SJSA1 (cell line): ENCODE results near the gene PRXL2C. TPM values are rescaled to one million over a fixed set of nuclear protein-coding genes. Genes with fewer than 3 reads are reported as not detected.
"Not testable (repeated sequence)": the region's sequence is repeated elsewhere in the genome, so short reads cannot be mapped to it uniquely, and the experiment has no call there.

Experiments
- DNase-seq, 2 experiments: peaks; one replicate each; pipeline ENCODE4 v3.0.0-alpha.2; 2015 to 2020; ENCODE audit warnings: low spot score in 2 of 2, low read depth in 1 of 2
- H3K27ac ChIP-seq: fragments of 250-450 bp; sonication (Bioruptor Pico); 2 replicates; pipeline ENCODE4 v1.5.1; 2020; ENCODE audit warnings: mild to moderate bottlenecking, moderate library complexity
- H3K27me3 ChIP-seq: fragments of 250-450 bp; sonication (Bioruptor Pico); replicated peaks from 2 replicates; pipeline ENCODE4 v1.5.1; 2020; ENCODE audit warnings: mild to moderate bottlenecking, moderate library complexity
- H3K36me3 ChIP-seq: fragments of 250-450 bp; sonication (Bioruptor Pico); 2 replicates; pipeline ENCODE4 v1.5.1; 2020; ENCODE audit warnings: mild to moderate bottlenecking
- H3K4me1 ChIP-seq: fragments of 250-450 bp; sonication (Bioruptor Pico); replicated peaks from 2 replicates; pipeline ENCODE4 v1.6.1; 2021; ENCODE audit warnings: mild to moderate bottlenecking
- H3K4me3 ChIP-seq: fragments of 250-450 bp; sonication (Bioruptor Pico); 2 replicates; pipeline ENCODE4 v1.5.1; 2020; ENCODE audit warnings: mild to moderate bottlenecking
- H3K9me3 ChIP-seq: fragments of 250-450 bp; sonication (Bioruptor Pico); replicated peaks from 2 replicates; pipeline ENCODE4 v1.5.1; 2020; ENCODE audit warnings: mild to moderate bottlenecking
- total RNA-seq: library from RNA; depleted of rRNA; stranded (reverse); fragments of >200 nt; shearing (Covaris generic); gene quantifications from 2 replicates; pipeline ENCODE4 v1.2.3, GENCODE V29; 2014

Gene PRXL2C
- total RNA-seq, 1 experiment from 2014 or later, result 27.5 TPM

DNA sequence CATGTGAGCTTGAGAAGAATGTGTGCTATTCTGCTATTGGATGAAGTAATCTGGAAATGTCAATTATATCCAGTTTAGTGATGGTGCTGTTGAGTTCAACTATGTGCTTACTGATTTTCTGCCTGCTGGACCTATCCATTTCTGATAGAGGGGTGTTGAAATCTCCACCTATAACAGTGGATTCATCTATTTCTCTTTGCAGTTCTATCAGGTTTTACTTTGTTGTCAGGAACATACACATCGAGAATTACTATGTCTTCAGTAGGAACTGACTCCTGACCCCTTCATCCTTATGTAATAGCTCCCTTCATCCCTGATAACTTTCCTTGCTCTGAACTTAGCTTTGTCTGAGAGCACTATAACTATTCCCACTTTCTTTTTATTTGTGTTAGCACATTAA, 18.7 kb downstream of the PRXL2C start:
- no peak for DNase-seq

DNA sequence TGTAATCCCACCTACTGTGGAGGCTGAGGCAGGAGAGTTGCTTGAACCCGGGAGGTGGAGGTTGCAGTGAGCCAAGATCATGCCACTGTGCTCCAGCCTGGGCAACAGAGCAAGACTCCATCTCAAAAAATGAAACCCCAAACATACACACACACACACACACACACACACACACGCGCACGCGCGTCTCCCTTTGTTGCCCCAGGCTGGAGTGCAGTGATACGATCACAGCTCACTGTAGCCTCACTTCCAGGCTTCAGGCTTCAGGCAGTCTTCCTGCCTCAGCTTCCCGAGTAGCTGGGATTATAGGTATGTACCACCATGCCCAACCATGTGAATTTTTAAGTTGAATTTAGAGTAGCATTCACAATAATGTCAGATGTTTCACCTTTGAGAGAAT, 21.5 kb downstream of the PRXL2C start:
- not testable (repeated sequence) for DNase-seq, H3K4me3 ChIP-seq, H3K27ac ChIP-seq, H3K4me1 ChIP-seq, H3K27me3 ChIP-seq, H3K9me3 ChIP-seq, H3K36me3 ChIP-seq

More for the DNA sequence above, 18.7 kb downstream of the PRXL2C start:
- Histone ChIP-seq H3K27me3 (no peaks in the 10 kb centered on the region), H3K27ac (no peak overlapping the region), H3K4me3 (no peak overlapping the region), H3K4me1 (0 out of 2 replicates have a peak, but pooled peaks cover 3% of the 10 kb centered on the region), H3K9me3 (no peaks in the 10 kb centered on the region), H3K36me3 (peaks cover 3% of the 10 kb centered on the region; the same call in 1 of the 2 replicates)

DNA sequence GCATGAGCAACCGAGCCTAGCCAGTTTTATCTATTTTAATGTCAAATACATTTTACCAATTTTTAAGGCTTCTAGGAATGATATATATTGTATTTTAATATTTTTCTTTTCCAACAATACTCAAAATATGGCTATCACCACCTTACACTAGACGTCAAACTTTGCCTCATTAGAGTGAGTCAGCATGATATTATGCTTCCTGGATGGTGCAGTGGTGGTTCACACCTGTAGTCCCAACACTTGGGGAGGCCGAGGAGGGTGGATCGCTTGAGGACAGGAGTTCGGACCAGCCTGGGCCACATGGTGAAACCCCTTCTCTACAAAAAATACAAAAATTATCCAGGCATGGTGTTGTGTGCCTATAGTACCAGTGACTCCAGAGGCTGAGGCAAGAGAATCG, 28.2 kb downstream of the PRXL2C start:
- H3K27me3 ChIP-seq, result no peaks in the 10 kb centered on the region
- no peak overlapping the region for H3K4me3 ChIP-seq
- H3K9me3 ChIP-seq, result no peaks in the 10 kb centered on the region
- peak overlapping the region; percentile 67 for H3K27ac ChIP-seq
- no peak for DNase-seq
- no peaks in the 10 kb centered on the region for H3K36me3 ChIP-seq
- peaks cover 19% of the 10 kb centered on the region for H3K4me1 ChIP-seq

DNA sequence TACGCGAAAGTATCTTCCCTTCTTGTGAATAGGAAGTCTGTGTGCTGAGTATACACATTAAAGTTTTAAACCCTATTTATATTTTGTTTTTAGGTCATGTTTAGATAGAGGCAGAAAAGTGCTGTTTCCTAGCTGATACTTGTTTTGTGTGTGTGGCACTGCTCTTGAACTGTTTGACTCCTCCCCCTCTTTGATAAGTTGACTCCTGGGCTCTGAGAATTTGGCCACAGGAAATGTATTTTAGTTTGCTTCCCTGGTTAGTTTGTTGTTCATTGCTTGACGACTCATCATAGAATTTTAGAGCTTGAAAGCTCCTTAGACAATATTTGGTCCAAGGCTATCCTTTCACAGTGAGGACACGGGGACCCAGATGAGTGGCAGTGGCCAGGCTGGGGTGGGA, 33.5 kb downstream of the PRXL2C start:
- Histone ChIP-seq H3K9me3 (no peaks in the 10 kb centered on the region), H3K27ac (no peak overlapping the region), H3K4me3 (no peak overlapping the region), H3K27me3 (no peaks in the 10 kb centered on the region), H3K4me1 (peaks cover 22% of the 10 kb centered on the region), H3K36me3 (no peaks in the 10 kb centered on the region; the same call in 1 of the 2 replicates)
- DNase-seq, result no peak

DNA sequence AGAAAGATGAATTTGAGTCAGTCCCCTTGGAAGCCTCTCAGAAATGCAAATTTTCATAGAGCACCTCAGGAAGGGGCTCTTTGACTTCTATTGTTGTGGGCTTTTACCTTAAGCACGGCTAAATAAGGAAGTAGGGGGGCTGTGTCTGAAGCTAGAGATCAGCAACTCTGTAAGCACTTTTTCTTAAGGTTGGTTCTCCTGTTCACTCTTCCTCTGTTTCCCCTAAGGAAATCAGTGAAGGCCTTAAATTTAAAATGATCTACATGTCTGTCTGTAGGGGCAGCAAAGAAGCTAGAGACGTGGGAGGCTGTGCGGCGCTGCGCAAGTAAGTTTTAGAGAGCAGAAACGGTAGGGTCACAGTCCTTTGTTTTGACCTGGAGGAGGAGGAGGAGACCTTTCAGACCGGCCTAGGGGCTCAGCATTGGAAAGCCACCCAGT, 34.3 kb downstream of the PRXL2C start:
- H3K27ac ChIP-seq, result no peak overlapping the region
- no peaks in the 10 kb centered on the region; the same call in 1 of the 2 replicates for H3K36me3 ChIP-seq
- no peak overlapping the region for H3K4me3 ChIP-seq
- peaks cover 19% of the 10 kb centered on the region for H3K4me1 ChIP-seq
- H3K27me3 ChIP-seq, result no peaks in the 10 kb centered on the region
- DNase-seq, result no peak
- H3K9me3 ChIP-seq, result no peaks in the 10 kb centered on the region

DNA sequence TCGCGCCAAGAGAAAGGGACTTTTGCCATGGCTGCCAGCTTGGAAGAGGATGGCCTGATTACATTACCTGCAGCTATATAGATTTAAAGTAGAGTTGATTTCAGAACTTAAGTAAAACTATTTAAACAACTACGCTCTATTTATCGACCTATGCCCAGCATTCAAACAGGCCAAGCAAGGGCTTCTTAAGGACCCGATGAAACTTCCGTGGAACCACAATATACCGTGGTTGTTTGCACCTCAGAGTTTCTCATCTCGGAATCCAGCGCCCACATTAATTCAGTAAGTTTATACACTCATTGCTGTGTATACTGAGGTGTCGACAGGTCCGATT, 35.0 kb downstream of the PRXL2C start:
- H3K27me3 ChIP-seq, result no peaks in the 10 kb centered on the region
- peaks cover 21% of the 10 kb centered on the region for H3K4me1 ChIP-seq
- no peaks in the 10 kb centered on the region for H3K9me3 ChIP-seq
- DNase-seq, result no peak
- peak overlapping the region; percentile 12 for H3K27ac ChIP-seq
- no peaks in the 10 kb centered on the region; the same call in 1 of the 2 replicates for H3K36me3 ChIP-seq
- H3K4me3 ChIP-seq, result peak overlapping the region; percentile 84

DNA sequence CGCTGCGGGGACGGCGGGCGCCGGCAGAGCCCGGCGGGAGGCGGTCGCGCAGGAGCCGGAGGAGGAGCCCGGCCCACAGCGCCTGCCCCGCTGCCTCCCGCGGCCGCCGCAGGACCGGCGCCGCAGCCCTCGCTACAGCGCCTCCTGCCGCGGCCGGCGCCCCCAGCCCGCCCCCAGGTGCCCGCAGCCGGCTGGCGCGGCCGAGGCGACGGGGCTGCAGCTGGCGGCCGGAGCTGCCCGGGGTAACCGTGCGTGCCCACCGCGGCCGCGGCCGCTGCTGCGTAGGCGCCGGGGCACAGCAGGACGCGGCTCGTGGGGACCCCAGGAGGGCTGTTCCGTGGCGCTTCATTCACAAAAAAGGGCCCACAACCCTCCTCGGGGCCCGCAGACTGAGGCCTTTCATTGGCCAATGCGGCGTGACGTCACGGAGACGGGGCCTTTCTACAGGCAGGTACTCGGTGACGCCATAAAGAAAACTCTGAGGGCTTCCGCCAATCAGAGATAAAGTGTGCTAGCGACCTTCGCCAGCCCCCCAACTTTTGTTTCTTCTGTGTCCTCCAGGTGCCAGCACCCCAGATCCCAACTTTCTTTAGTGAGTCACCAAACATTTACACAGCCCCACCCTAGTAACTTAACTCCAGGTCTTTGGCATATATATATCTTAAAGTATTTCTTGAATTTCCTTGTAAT, 35.5 kb downstream of the PRXL2C start, which contains the start of gene CDC14B:
CDC14B (minus strand) TSS at position 353 of the 690 bp plus-strand sequence. CDS start 465 bp downstream, outside the sequence.
- peaks cover 26% of the 10 kb centered on the region for H3K4me1 ChIP-seq
- peak within 1 kb of the TSS; percentile 35 for H3K27ac ChIP-seq
- no peaks in the 10 kb centered on the region; the same call in 1 of the 2 replicates for H3K36me3 ChIP-seq
- H3K9me3 ChIP-seq, result no peaks in the 10 kb centered on the region
- H3K4me3 ChIP-seq, result peak within 1 kb of the TSS; percentile 84
- H3K27me3 ChIP-seq, result no peaks in the 10 kb centered on the region
- DNase-seq, result peak; percentile 85 to 88

DNA sequence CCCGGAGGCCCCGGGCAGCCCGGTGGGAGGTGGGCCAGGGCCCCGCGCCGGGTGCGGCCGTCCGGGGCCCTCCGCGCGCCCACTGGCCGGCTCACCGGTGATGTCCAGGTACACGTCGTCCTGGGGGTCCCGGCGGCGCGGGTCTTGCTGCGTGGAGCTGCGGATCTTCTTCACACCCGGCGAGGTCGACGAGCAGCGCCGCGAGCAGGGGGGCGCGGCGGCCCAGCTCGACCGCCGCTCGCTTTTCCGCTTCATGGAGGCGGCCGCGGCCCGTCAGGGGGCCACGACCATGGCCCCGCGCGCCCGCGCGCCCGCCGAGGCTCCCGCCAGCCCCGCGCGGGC, 36.0 kb downstream of the PRXL2C start:
- Histone ChIP-seq H3K4me1 (peaks cover 31% of the 10 kb centered on the region), H3K27me3 (no peaks in the 10 kb centered on the region), H3K4me3 (peak overlapping the region; percentile 84), H3K9me3 (no peaks in the 10 kb centered on the region), H3K36me3 (no peaks in the 10 kb centered on the region; the same call in 1 of the 2 replicates), H3K27ac (peak overlapping the region; percentile 35; the same call in 1 of the 2 replicates)
- DNase-seq, result no peak

DNA sequence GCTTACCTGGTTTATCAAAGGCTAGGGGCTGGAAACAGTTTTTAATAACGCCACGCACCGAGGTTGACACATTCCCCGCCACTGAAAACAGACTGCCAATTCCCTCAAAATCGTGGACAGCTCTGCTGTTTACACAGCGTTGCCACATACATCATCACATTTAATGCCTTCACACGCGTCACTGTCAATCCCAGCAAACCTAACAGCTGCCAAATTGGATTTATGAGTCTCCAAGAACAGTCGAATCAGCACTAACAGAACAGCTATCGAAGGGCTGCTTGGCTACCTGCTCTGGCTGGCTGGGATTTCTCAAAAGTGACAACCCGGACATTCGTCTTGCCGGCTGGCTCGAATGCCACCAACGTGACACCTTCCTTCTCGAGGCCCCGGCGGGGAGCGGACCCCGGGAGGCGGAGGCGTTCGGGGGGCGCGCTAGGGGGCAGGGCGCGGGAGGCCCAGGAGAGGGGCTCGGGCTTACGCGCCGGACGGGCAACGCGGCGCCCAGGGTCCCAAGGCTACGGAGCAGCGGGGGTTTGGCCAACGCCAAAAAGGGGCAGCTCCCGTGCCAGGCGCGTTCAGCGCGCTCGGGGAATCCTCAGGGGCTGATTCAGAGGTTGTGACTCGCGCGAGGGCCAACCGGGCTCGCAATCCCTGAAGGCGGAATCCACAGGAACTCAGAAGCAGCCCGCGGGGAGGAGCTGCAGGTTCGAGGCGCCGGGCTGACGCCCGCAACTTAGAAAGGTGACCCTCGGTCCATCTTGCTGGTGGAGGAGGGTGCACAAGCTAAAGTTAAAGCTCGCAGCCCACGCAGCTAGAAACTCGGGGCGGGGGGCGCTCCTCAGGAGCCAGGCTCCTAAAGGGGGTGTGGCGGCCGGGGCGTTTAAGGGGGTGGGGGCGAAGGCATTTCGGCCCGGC, 36.7 kb downstream of the PRXL2C start:
- Histone ChIP-seq H3K9me3 (no peaks in the 10 kb centered on the region), H3K4me1 (peaks cover 35% of the 10 kb centered on the region), H3K36me3 (no peaks in the 10 kb centered on the region; the same call in 1 of the 2 replicates), H3K27me3 (no peaks in the 10 kb centered on the region), H3K4me3 (peak overlapping the region; percentile 84), H3K27ac (peak overlapping the region; percentile 35)
- peak; percentile 22 to 67 for DNase-seq

DNA sequence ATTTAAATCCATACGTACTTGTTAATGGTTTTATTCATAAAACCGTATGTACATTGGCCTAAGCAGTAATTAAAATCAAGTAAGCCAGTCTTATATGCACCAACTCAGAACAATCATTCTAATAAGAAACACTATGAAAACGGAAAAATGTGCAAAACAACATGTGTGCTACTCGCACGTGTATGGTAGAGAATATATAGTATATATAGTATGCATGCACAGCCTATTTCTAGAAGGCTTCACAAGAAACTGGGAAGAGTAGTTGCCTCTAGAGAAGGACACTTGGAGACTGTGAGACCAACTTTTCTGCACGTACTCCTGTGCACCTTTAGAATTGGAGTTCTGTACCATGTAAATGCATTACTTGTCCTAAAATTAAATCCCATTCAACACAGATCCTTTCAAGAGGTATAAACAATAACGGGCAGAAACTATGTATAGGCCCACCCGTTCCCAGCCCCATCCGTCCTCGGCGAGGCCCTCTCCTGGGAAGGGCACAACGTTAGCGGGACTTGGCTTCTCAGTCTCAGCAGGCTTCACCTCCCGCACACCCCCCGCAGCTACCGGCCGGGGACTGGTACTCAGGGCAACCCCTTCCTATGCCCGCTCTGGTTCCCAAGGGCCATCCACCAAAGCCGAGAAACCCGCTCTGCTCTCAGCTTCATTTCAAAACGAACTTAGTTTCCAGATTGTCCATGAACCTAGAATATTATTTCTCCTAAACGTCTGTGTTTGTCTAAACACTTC, 37.5 kb downstream of the PRXL2C start:
- no peak overlapping the region; the same call in 1 of the 2 replicates for H3K27ac ChIP-seq
- peak overlapping the region; percentile 84 for H3K4me3 ChIP-seq

DNA sequence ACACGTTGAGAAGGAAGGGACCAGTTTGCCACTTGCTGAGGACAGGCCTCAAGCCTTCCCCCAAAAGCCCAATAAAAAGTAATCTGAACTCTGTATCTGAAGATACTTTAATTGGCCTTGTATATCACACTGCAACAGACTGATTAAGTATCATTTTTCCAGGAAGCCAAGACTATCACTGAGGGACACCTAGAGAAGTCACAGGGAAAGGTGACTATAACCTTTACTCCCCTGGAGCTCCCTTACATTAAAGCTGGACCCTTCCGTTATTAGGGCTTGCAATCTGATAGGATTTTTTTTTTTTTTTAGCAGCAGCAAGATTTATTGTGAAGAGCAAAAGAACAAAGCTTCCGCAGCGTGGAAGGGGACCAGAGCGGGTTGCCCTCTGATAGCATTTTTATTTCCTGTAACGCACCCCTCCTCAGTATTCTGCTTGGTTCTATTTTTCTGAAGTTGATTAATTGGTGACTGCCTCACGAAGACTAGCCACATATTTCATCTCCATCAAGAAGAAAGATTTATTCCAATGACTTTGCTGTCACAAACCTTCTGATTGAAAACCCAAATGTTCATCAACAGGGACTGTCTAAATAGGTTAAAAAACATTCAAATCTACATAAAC, 38.2 kb downstream of the PRXL2C start:
- no peaks in the 10 kb centered on the region for H3K9me3 ChIP-seq
- no peaks in the 10 kb centered on the region; the same call in 1 of the 2 replicates for H3K36me3 ChIP-seq
- no peak for DNase-seq
- H3K4me3 ChIP-seq, result no peak overlapping the region
- no peaks in the 10 kb centered on the region for H3K27me3 ChIP-seq
- no peak overlapping the region for H3K27ac ChIP-seq
- H3K4me1 ChIP-seq, result peaks cover 49% of the 10 kb centered on the region

More for the DNA sequence above, 37.5 kb downstream of the PRXL2C start:
- Histone ChIP-seq H3K36me3 (no peaks in the 10 kb centered on the region; the same call in 1 of the 2 replicates), H3K9me3 (no peaks in the 10 kb centered on the region), H3K27me3 (no peaks in the 10 kb centered on the region), H3K4me1 (peaks cover 44% of the 10 kb centered on the region)
- DNase-seq, result no peak

DNA sequence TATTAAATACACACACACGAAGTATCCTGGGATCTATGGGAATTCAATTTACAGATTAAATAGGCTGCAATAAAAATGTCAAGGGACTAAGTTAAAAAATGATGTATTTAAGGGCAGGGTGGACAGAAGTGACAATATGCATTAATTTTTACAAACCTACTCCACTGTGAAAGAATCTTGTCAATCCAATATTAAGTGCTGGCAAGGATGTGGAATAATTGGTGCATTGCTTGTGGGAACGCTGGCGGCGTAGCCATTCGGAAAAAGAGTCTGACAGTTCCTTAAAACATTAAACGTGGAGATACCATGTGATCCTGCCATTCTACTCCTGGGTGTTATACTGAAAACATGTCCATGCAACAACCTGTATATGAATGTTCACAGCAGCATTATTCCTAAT, 39.7 kb downstream of the PRXL2C start:
- Histone ChIP-seq H3K9me3 (no peaks in the 10 kb centered on the region), H3K36me3 (no peaks in the 10 kb centered on the region; the same call in 1 of the 2 replicates), H3K27ac (no peak overlapping the region), H3K4me1 (peaks cover 47% of the 10 kb centered on the region), H3K4me3 (no peak overlapping the region), H3K27me3 (no peaks in the 10 kb centered on the region)
- no peak for DNase-seq

DNA sequence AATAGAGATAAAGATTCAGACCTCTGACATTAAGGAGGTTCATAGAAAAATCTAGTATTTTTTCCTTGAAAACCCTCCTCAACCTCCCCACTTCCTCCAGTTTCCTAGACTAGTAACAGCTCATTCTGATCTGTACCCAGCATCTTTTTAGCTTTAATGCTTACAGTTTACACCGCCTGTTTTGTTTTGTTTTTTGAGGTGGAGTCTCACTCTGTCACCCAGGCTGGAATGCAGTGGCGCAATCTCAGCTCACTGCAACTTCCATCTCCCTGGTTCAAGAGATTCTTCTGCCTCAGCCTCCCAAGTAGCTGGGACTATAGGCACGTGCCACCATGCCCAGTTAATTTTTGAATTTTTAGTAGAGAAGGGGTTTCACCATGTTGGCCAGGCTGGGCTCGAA, 40.5 kb downstream of the PRXL2C start:
- not testable (repeated sequence) for H3K36me3 ChIP-seq, H3K4me3 ChIP-seq, H3K27me3 ChIP-seq, H3K9me3 ChIP-seq
- Histone ChIP-seq H3K27ac (peak overlapping the region; percentile 35), H3K4me1 (peaks cover 43% of the 10 kb centered on the region)
- DNase-seq, result peak in 1 of 2 experiments; percentile 31
